ENCODE results near the gene LCA5L.
A peak's percentile ranks its signal among the peaks of the same experiment; 100 is the strongest.
"Not testable (repeated sequence)": the region's sequence is repeated elsewhere in the genome, so short reads cannot be mapped to it uniquely, and the experiment has no call there.

LCA5L gene

DNA sequence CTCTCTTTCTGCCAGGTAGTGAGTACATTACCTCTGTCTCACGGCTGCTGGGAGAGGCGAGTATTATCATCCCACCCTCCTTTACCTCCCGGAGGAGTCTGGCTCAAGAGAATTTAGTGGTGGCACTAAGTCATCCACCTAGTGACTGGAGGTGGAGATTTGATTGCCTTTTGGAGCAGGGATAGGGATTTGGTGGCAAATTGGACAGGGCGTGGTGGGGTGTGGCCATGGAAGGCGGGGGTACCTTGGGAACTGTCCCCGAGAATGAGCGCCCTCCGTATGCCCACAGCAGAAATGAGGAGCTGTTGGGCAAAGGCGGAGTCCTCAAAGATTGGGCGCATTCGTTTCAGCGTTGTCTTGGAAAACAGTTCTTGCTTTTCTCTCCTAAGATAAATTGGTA, 64.6 kb downstream of the LCA5L start:
- H3K36me3 ChIP-seq (ENCODE audit: control insufficient read depth, insufficient read depth, low read length) = no peaks in the 10 kb centered on the region
- peaks cover 8% of the 10 kb centered on the region for H3K4me1 ChIP-seq (ENCODE audit: control insufficient read depth, insufficient read depth, low read length)
- H3K4me3 ChIP-seq (ENCODE audit: low read length) = peak overlapping the region; percentile 86
- peak overlapping the region; percentile 45 for H3K9ac ChIP-seq (ENCODE audit: low read length)
- H3K27ac ChIP-seq (ENCODE audit: low read depth, low read length) = peak overlapping the region; percentile 97
- no peaks in the 10 kb centered on the region for H3K27me3 ChIP-seq (ENCODE audit: control insufficient read depth, insufficient read depth, low read length)

- peak overlapping the region; percentile 86 for H3K4me3 ChIP-seq (ENCODE audit: low read length)
- H3K9ac ChIP-seq (ENCODE audit: low read length) = peak overlapping the region; percentile 59
- H3K27ac ChIP-seq (ENCODE audit: low read depth, low read length) = peak overlapping the region; percentile 97
- no peaks in the 10 kb centered on the region for H3K36me3 ChIP-seq (ENCODE audit: control insufficient read depth, insufficient read depth, low read length)
- peaks cover 7% of the 10 kb centered on the region for H3K4me1 ChIP-seq (ENCODE audit: control insufficient read depth, insufficient read depth, low read length)
- no peaks in the 10 kb centered on the region for H3K27me3 ChIP-seq (ENCODE audit: control insufficient read depth, insufficient read depth, low read length)
Observed at GRCh38 chr21:39379986-39380891, 65.3 kb downstream of the LCA5L start.

DNA sequence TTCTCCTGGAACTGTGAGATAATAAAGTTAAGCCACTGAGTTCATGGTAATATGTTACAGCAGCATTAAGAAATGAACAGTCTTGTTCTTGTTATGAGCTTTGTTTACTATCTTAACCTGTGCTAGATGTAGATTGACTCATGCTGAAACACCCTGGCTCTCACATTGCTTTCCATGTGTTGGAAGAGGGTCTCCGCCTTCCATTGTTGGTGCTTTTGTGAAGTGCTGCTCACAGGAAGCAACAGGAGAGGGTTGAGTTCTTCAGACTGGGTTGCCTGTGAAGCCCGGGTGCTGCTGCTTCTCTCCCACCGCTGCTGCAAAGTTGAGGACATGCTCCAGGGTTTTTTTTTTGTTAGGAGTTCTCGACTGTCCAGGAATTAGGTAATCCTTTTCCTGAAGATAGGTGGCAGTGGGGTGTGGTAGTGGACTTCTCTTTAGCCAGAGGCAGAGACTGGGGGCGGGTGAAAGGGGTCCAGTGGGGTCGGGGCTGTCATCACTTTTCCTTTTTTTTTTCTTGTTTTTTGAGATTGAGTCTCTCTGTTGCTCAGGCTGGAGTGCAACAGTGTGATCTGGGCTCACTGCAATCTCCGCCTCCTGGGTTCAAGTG, 68.0 kb downstream of the LCA5L start:
- Histone ChIP-seq H3K27ac (ENCODE audit: low read depth, low read length) (no peak overlapping the region), H3K36me3 (ENCODE audit: control insufficient read depth, insufficient read depth, low read length) (no peaks in the 10 kb centered on the region), H3K27me3 (ENCODE audit: control insufficient read depth, insufficient read depth, low read length) (no peaks in the 10 kb centered on the region), H3K9ac (ENCODE audit: low read length) (no peak overlapping the region), H3K4me1 (ENCODE audit: control insufficient read depth, insufficient read depth, low read length) (peaks cover 7% of the 10 kb centered on the region), H3K4me3 (ENCODE audit: low read length) (no peak overlapping the region)

GRCh38 chr21:39375446-39375845, 70.1 kb downstream of the LCA5L start:
- Histone ChIP-seq H3K4me1 (ENCODE audit: control insufficient read depth, insufficient read depth, low read length) (peaks cover 3% of the 10 kb centered on the region), H3K36me3 (ENCODE audit: control insufficient read depth, insufficient read depth, low read length) (no peaks in the 10 kb centered on the region), H3K4me3 (ENCODE audit: low read length) (no peak overlapping the region), H3K27me3 (ENCODE audit: control insufficient read depth, insufficient read depth, low read length) (no peaks in the 10 kb centered on the region), H3K9ac (ENCODE audit: low read length) (no peak overlapping the region), H3K27ac (ENCODE audit: low read depth, low read length) (no peak overlapping the region)

DNA sequence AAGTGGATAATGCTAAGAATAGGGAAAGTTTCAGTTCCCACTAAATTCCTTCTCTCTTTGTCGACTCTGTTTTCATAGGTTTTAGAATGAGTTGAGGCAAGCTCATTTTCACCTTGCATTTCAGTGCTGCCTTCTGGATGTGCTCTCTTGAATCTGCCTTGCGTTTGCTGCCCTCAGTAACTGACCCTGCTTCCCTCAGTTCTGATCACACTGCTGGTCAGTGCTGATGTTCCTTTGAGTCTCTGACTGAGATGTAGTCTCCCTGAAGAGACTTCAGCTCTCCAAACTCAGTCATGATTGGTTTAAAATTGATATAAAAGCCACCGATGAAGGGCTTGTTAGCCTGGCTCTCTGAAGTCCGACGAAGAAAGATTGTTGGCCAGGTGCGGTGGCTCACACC, 71.5 kb downstream of the LCA5L start:
- H3K4me1 ChIP-seq (ENCODE audit: control insufficient read depth, insufficient read depth, low read length) = no peaks in the 10 kb centered on the region
- H3K27me3 ChIP-seq (ENCODE audit: control insufficient read depth, insufficient read depth, low read length) = no peaks in the 10 kb centered on the region
- H3K27ac ChIP-seq (ENCODE audit: low read depth, low read length) = no peak overlapping the region
- no peaks in the 10 kb centered on the region for H3K36me3 ChIP-seq (ENCODE audit: control insufficient read depth, insufficient read depth, low read length)
- no peak overlapping the region for H3K9ac ChIP-seq (ENCODE audit: low read length)
- no peak overlapping the region for H3K4me3 ChIP-seq (ENCODE audit: low read length)

GRCh38 chr21:39373634-39374033, 71.9 kb downstream of the LCA5L start:
- no peaks in the 10 kb centered on the region for H3K4me1 ChIP-seq (ENCODE audit: control insufficient read depth, insufficient read depth, low read length)
- H3K27me3 ChIP-seq (ENCODE audit: control insufficient read depth, insufficient read depth, low read length) = no peaks in the 10 kb centered on the region
- H3K9ac ChIP-seq (ENCODE audit: low read length) = no peak overlapping the region
- no peak overlapping the region for H3K4me3 ChIP-seq (ENCODE audit: low read length)
- no peak overlapping the region for H3K27ac ChIP-seq (ENCODE audit: low read depth, low read length)
- no peaks in the 10 kb centered on the region for H3K36me3 ChIP-seq (ENCODE audit: control insufficient read depth, insufficient read depth, low read length)

DNA sequence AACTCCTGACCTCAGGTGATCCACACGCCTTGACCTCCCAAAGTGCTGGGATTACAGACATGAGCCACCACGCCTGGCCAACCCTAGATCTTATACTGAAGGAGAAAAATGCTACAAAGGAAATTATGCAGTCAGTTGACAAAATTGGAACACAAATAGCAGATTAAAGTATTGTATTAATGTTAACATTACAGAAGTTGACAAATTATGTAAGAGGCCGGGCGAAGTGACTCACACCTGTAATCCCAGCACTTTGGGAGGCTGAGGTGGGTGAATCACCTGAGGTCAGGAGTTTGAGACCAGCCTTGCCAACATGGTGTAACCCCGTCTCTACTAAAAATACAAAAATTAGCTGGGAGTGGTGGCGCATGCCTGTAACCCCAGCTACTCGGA, 75.7 kb downstream of the LCA5L start:
- not testable (repeated sequence) for H3K9ac ChIP-seq (ENCODE audit: low read length); H3K4me3 ChIP-seq (ENCODE audit: low read length); H3K27ac ChIP-seq (ENCODE audit: low read depth, low read length); H3K27me3 ChIP-seq (ENCODE audit: control insufficient read depth, insufficient read depth, low read length); H3K36me3 ChIP-seq (ENCODE audit: control insufficient read depth, insufficient read depth, low read length); H3K4me1 ChIP-seq (ENCODE audit: control insufficient read depth, insufficient read depth, low read length)

DNA sequence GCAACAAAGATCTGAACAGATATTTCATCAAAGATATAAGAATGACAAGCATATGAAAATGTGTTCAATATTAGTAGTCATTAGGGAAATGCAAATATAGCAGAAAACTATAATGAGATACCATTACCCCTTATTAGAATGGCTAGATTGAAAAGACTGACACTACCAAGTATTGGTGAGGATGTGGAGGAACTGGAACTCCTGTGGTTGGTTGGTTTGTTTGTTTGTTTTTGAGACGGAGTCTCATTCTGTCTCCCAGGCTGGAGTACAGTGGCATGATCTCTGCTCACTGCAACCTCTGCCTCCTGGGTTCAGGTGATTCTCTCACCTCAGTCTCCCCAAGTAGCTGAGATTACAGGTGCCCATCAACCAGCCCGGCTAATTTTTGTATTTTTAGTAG, 77.8 kb downstream of the LCA5L start:
- H3K27ac ChIP-seq (ENCODE audit: low read depth, low read length) = no peak overlapping the region
- H3K9ac ChIP-seq (ENCODE audit: low read length) = no peak overlapping the region
- no peaks in the 10 kb centered on the region for H3K36me3 ChIP-seq (ENCODE audit: control insufficient read depth, insufficient read depth, low read length)
- no peaks in the 10 kb centered on the region for H3K4me1 ChIP-seq (ENCODE audit: control insufficient read depth, insufficient read depth, low read length)
- H3K4me3 ChIP-seq (ENCODE audit: low read length) = no peak overlapping the region
- no peaks in the 10 kb centered on the region for H3K27me3 ChIP-seq (ENCODE audit: control insufficient read depth, insufficient read depth, low read length)

- no peaks in the 10 kb centered on the region for H3K36me3 ChIP-seq (ENCODE audit: control insufficient read depth, insufficient read depth, low read length)
- no peak overlapping the region for H3K9ac ChIP-seq (ENCODE audit: low read length)
- H3K4me3 ChIP-seq (ENCODE audit: low read length) = no peak overlapping the region
- no peak overlapping the region for H3K27ac ChIP-seq (ENCODE audit: low read depth, low read length)
- no peaks in the 10 kb centered on the region for H3K4me1 ChIP-seq (ENCODE audit: control insufficient read depth, insufficient read depth, low read length)
- H3K27me3 ChIP-seq (ENCODE audit: control insufficient read depth, insufficient read depth, low read length) = no peaks in the 10 kb centered on the region
Observed at GRCh38 chr21:39366563-39366962, 79.0 kb downstream of the LCA5L start.

GRCh38 chr21:39364949-39365348, 80.6 kb downstream of the LCA5L start:
- H3K36me3 ChIP-seq (ENCODE audit: control insufficient read depth, insufficient read depth, low read length) = no peaks in the 10 kb centered on the region
- H3K27me3 ChIP-seq (ENCODE audit: control insufficient read depth, insufficient read depth, low read length) = no peaks in the 10 kb centered on the region
- no peak overlapping the region for H3K27ac ChIP-seq (ENCODE audit: low read depth, low read length)
- no peaks in the 10 kb centered on the region for H3K4me1 ChIP-seq (ENCODE audit: control insufficient read depth, insufficient read depth, low read length)
- no peak overlapping the region for H3K4me3 ChIP-seq (ENCODE audit: low read length)
- H3K9ac ChIP-seq (ENCODE audit: low read length) = no peak overlapping the region

- H3K9ac ChIP-seq (ENCODE audit: low read length) = no peak overlapping the region
- no peak overlapping the region for H3K4me3 ChIP-seq (ENCODE audit: low read length)
- no peaks in the 10 kb centered on the region for H3K27me3 ChIP-seq (ENCODE audit: control insufficient read depth, insufficient read depth, low read length)
- no peaks in the 10 kb centered on the region for H3K36me3 ChIP-seq (ENCODE audit: control insufficient read depth, insufficient read depth, low read length)
- H3K4me1 ChIP-seq (ENCODE audit: control insufficient read depth, insufficient read depth, low read length) = no peaks in the 10 kb centered on the region
- H3K27ac ChIP-seq (ENCODE audit: low read depth, low read length) = no peak overlapping the region
Observed at GRCh38 chr21:39363607-39364555, 81.7 kb downstream of the LCA5L start.

DNA sequence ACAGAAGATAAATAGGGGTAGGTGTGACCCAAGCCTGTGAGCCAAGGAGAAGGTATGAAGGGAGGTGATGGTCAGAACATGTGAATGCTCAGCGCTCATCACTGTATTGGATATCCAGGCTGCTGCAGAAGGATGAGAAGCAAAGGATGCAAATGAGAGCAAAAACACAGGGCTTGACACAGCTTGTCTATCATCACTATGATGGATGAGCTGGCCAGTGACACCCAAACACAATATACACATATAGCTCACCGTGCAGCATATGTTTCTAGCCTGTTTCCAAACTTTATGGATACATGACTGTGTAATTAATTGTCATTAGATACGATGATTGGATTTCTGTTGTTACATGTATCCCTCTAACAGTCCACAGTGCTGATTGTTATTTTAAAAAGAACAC, 82.8 kb downstream of the LCA5L start:
- Histone ChIP-seq H3K9ac (ENCODE audit: low read length) (no peak overlapping the region), H3K4me1 (ENCODE audit: control insufficient read depth, insufficient read depth, low read length) (no peaks in the 10 kb centered on the region), H3K27me3 (ENCODE audit: control insufficient read depth, insufficient read depth, low read length) (no peaks in the 10 kb centered on the region), H3K27ac (ENCODE audit: low read depth, low read length) (no peak overlapping the region), H3K4me3 (ENCODE audit: low read length) (no peak overlapping the region), H3K36me3 (ENCODE audit: control insufficient read depth, insufficient read depth, low read length) (no peaks in the 10 kb centered on the region)
